A549 treated with dexamethasone at 1 μM for 4 hours (cell line): ENCODE results near the gene OR14I1. TPM values are rescaled to one million over a fixed set of nuclear protein-coding genes. Genes with fewer than 3 reads are reported as not detected.

Experiments used
- total RNA-seq: library from RNA; stranded (reverse); fragments of 200-300 nt; extraction: Qiagen RNA extraction; gene quantifications from 5 replicates; pipeline ENCODE4 v1.2.3, GENCODE V29; 2022

The OR14I1 gene
- not detected in 5 replicates for total RNA-seq

GRCh38 chr1:248702714-248703113 is at the start of gene OR14I1:
OR14I1 (minus strand) TSS chr1:248702766.

GRCh38 chr1:248655354-248655753 is 47.2 kb downstream of the OR14I1 start, which contains the start of gene OR2T27:
OR2T27 (minus strand) TSS chr1:248655528; CDS start chr1:248650884, 4,644 bp downstream.

Other genes with a start within 250 kb of the OR14I1 start
- not detected in 5 replicates for gene OR2T3, start 229.4 kb downstream of the OR14I1 start, total RNA-seq
- not detected in 5 replicates for gene OR2T5, start 214.2 kb downstream of the OR14I1 start, total RNA-seq
- gene OR2G6, start 194.7 kb downstream of the OR14I1 start, total RNA-seq = not detected in 5 replicates
- gene OR2T29, start 140.0 kb downstream of the OR14I1 start, total RNA-seq = not detected in 5 replicates
- gene OR2T34, start 128.0 kb downstream of the OR14I1 start, total RNA-seq = not detected in 5 replicates
- gene OR2T10, start 105.1 kb downstream of the OR14I1 start, total RNA-seq = not detected in 5 replicates
- not detected in 5 replicates for gene OR2T11, start 67.7 kb downstream of the OR14I1 start, total RNA-seq
- gene OR2T35, start 57.5 kb downstream of the OR14I1 start, total RNA-seq = not detected in 5 replicates
- gene OR2T27, start 47.2 kb downstream of the OR14I1 start, total RNA-seq = not detected in 5 replicates
- 0.08 to 0.12 TPM (median 0.11 TPM) in 4 of 5 replicates, not detected in the other for gene LYPD8, start 53.0 kb upstream of the OR14I1 start, total RNA-seq
- 16.8 to 25.6 TPM (median 22.6 TPM) in 5 replicates for gene SH3BP5L, start 123.1 kb upstream of the OR14I1 start, total RNA-seq
- gene ZNF672, start 135.5 kb upstream of the OR14I1 start, total RNA-seq = 13.6 to 19.5 TPM (median 17.6 TPM) in 5 replicates
- gene ZNF692, start 156.3 kb upstream of the OR14I1 start, total RNA-seq = 8.8 to 21.1 TPM (median 16.2 TPM) in 5 replicates
- gene PGBD2, start 203.5 kb upstream of the OR14I1 start, total RNA-seq = 3.1 to 4.5 TPM (median 3.3 TPM) in 5 replicates